HepG2 (cell line): ENCODE measurements around the gene MYADML2. TPM values are rescaled to one million over a fixed set of nuclear protein-coding genes. Genes with fewer than 3 reads are reported as not detected.

ENCODE experiments used
- GTF2F1 ChIP-seq: fragments of 150-350 bp; IDR thresholded peaks from 2 replicates; pipeline ENCODE4 v1.6.1; 2014; ENCODE audit warnings: low read length
- HNF4G ChIP-seq, 2 experiments: sonication (generic) in 1 of 2; formaldehyde crosslinking in 1 of 2; IDR thresholded peaks; 2 replicates each; pipeline versions ENCODE4 v1.4.0 to v1.6.1; 2011 to 2020; ENCODE audit warnings: borderline replicate concordance in 2 of 2, low read depth in 2 of 2, mild to moderate bottlenecking in 2 of 2, low read length in 1 of 2, missing genetic modification reagents in 1 of 2, moderate library complexity in 1 of 2
- KDM2A ChIP-seq: sonication (generic); formaldehyde crosslinking; IDR thresholded peaks from 2 replicates; pipeline ENCODE4 v1.4.0; 2020; ENCODE audit warnings: low read depth, missing genetic modification reagents, borderline replicate concordance
- MEIS2 ChIP-seq: sonication (generic); formaldehyde crosslinking; IDR thresholded peaks from 2 replicates; pipeline ENCODE4 v1.9.0; 2021; ENCODE audit warnings: mild to moderate bottlenecking, missing genetic modification reagents
- MYNN ChIP-seq: sonication (generic); formaldehyde crosslinking; IDR thresholded peaks from 2 replicates; pipeline ENCODE4 v1.4.0; 2020; ENCODE audit warnings: mild to moderate bottlenecking, low read depth, missing genetic modification reagents
- SCMH1 ChIP-seq: sonication (generic); formaldehyde crosslinking; IDR thresholded peaks from 2 replicates; pipeline ENCODE4 v1.9.0; 2021; ENCODE audit warnings: missing genetic modification reagents, mild to moderate bottlenecking, borderline replicate concordance
- SNAI1 ChIP-seq: sonication (generic); formaldehyde crosslinking; IDR thresholded peaks from 2 replicates; pipeline ENCODE4 v1.5.0; 2020; ENCODE audit warnings: mild to moderate bottlenecking, missing genetic modification reagents, borderline replicate concordance
- SP5 ChIP-seq: IDR thresholded peaks from 2 replicates; pipeline ENCODE4 v1.6.1; 2016; ENCODE audit warnings: low read depth, borderline replicate concordance
- TMF1 ChIP-seq: sonication (generic); formaldehyde crosslinking; IDR thresholded peaks from 2 replicates; pipeline ENCODE4 v1.8.1; 2022; ENCODE audit warnings: low read depth, missing genetic modification reagents
- ZNF446 ChIP-seq: sonication (generic); formaldehyde crosslinking; IDR thresholded peaks from 2 replicates; pipeline ENCODE4 v1.5.0; 2020; ENCODE audit warnings: mild to moderate bottlenecking, missing genetic modification reagents
- ZNF746 ChIP-seq: sonication (generic); formaldehyde crosslinking; IDR thresholded peaks from 2 replicates; pipeline ENCODE4 v1.8.0; 2022; ENCODE audit warnings: mild to moderate bottlenecking, missing genetic modification reagents
- ZSCAN31 ChIP-seq: sonication (generic); formaldehyde crosslinking; IDR thresholded peaks from 2 replicates; pipeline ENCODE4 v1.5.0; 2020; ENCODE audit warnings: low read depth, mild to moderate bottlenecking, missing genetic modification reagents
- polyA plus RNA-seq, 8 experiments: library from polyadenylated mRNA; depleted of rRNA in 3 of 8; stranded (reverse) in 7 of 8; unstranded in 1 of 8; fragments of >200 nt; fragmentation: Illumina TruSeq in 4 of 8; extraction: Trizol in 4 of 8; gene quantifications; 2 replicates each; pipeline versions ENCODE4 v1.2.1 to v1.2.3, GENCODE V29; 2011 to 2016; ENCODE audit warnings: low read depth in 4 of 8, missing spikeins in 1 of 8, mixed read lengths in 1 of 8; ENCODE audit not compliant: insufficient read depth in 1 of 8
- total RNA-seq, 5 experiments: library from RNA; depleted of rRNA; stranded (reverse); fragments of >200 nt; fragmentation: Illumina TruSeq; extraction: Trizol; gene quantifications; 2 replicates each; pipeline ENCODE4 v1.2.3, GENCODE V29; 2016; ENCODE audit warnings: low read depth in 1 of 5
- TF ChIP-seq, protein P1 (sequence below), 2 experiments: sonication (generic) in 1 of 2; formaldehyde crosslinking in 1 of 2; IDR thresholded peaks; 2 replicates each; pipeline versions ENCODE4 v1.4.0 to v1.6.1; 2016 to 2020; ENCODE audit warnings: borderline replicate concordance in 1 of 2, low read depth in 1 of 2, mild to moderate bottlenecking in 1 of 2, missing genetic modification reagents in 1 of 2
- TF ChIP-seq, protein P2 (sequence below): sonication (generic); formaldehyde crosslinking; IDR thresholded peaks from 2 replicates; pipeline ENCODE4 v1.4.0; 2020; ENCODE audit warnings: mild to moderate bottlenecking, missing genetic modification reagents, borderline replicate concordance
- TF ChIP-seq, protein P3 (sequence below): sonication (generic); formaldehyde crosslinking; IDR thresholded peaks from 2 replicates; pipeline ENCODE4 v1.4.0; 2020; ENCODE audit warnings: missing genetic modification reagents

Gene MYADML2
- total and polyA plus RNA-seq, 2 of the 13 experiments (the other 11 are each of a cell fraction or from before 2014, with no cell fraction given), result not detected

DNA sequence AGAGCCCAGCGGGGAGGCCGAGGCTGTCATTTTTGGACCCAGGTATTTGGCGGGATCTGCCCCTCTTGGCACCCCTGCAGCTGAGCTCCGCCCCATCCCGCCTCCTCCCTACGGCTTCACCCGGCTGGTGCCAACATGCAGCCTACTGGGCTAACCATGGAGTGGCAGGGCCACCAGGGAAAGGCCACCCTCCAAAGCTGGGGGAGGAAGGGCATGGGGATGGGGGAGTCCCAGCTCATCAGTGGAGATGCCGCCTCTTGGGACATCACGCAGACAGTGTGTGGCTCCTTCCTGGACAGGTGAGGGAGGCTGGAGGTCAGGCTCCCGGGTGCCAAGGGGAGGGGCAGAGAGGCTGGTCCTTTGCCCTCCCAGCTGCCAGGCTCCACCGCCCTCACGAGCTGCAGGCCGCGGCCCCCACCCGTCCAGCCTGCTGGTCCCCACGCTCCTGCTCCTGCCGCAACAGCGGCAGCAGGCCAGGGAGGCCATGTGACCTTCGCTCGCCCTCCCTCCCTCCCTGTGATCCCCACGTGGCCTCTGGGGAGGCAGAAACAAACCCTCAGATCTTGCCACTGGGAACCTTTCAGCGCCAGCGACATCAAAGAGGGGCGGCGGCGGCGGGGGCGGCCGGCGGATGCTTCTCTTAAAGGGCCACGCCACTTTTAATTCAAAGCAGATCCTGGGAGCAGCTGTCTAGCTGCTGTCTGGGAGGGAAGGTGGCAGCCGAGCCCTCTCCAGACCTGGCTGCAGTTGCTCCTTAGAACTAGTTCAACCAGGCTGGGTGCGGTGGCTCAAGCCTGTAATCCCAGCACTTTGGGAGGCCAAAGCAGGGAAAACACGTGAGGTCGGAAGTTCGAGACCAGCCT, 20.7 kb upstream of the MYADML2 start (continued):
- TF ChIP-seq, protein P1, sequence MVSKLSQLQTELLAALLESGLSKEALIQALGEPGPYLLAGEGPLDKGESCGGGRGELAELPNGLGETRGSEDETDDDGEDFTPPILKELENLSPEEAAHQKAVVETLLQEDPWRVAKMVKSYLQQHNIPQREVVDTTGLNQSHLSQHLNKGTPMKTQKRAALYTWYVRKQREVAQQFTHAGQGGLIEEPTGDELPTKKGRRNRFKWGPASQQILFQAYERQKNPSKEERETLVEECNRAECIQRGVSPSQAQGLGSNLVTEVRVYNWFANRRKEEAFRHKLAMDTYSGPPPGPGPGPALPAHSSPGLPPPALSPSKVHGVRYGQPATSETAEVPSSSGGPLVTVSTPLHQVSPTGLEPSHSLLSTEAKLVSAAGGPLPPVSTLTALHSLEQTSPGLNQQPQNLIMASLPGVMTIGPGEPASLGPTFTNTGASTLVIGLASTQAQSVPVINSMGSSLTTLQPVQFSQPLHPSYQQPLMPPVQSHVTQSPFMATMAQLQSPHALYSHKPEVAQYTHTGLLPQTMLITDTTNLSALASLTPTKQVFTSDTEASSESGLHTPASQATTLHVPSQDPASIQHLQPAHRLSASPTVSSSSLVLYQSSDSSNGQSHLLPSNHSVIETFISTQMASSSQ (IDR thresholded peaks at IDR 0.05; ENCODE audit: low read depth), result peak; percentile 61
- TF ChIP-seq, protein P1 (CRISPR knock-in tag; IDR thresholded peaks at IDR 0.05; ENCODE audit: borderline replicate concordance), result peak; percentile 89
- TF ChIP-seq, protein P2, sequence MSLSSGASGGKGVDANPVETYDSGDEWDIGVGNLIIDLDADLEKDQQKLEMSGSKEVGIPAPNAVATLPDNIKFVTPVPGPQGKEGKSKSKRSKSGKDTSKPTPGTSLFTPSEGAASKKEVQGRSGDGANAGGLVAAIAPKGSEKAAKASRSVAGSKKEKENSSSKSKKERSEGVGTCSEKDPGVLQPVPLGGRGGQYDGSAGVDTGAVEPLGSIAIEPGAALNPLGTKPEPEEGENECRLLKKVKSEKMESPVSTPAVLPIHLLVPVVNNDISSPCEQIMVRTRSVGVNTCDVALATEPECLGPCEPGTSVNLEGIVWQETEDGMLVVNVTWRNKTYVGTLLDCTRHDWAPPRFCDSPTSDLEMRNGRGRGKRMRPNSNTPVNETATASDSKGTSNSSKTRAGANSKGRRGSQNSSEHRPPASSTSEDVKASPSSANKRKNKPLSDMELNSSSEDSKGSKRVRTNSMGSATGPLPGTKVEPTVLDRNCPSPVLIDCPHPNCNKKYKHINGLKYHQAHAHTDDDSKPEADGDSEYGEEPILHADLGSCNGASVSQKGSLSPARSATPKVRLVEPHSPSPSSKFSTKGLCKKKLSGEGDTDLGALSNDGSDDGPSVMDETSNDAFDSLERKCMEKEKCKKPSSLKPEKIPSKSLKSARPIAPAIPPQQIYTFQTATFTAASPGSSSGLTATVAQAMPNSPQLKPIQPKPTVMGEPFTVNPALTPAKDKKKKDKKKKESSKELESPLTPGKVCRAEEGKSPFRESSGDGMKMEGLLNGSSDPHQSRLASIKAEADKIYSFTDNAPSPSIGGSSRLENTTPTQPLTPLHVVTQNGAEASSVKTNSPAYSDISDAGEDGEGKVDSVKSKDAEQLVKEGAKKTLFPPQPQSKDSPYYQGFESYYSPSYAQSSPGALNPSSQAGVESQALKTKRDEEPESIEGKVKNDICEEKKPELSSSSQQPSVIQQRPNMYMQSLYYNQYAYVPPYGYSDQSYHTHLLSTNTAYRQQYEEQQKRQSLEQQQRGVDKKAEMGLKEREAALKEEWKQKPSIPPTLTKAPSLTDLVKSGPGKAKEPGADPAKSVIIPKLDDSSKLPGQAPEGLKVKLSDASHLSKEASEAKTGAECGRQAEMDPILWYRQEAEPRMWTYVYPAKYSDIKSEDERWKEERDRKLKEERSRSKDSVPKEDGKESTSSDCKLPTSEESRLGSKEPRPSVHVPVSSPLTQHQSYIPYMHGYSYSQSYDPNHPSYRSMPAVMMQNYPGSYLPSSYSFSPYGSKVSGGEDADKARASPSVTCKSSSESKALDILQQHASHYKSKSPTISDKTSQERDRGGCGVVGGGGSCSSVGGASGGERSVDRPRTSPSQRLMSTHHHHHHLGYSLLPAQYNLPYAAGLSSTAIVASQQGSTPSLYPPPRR (CRISPR knock-in tag), result peak; percentile 93
- peak; percentile 96 for TF ChIP-seq KDM2A (CRISPR knock-in tag)
- peak; percentile 91 for TF ChIP-seq MEIS2
- TF ChIP-seq, protein P3, sequence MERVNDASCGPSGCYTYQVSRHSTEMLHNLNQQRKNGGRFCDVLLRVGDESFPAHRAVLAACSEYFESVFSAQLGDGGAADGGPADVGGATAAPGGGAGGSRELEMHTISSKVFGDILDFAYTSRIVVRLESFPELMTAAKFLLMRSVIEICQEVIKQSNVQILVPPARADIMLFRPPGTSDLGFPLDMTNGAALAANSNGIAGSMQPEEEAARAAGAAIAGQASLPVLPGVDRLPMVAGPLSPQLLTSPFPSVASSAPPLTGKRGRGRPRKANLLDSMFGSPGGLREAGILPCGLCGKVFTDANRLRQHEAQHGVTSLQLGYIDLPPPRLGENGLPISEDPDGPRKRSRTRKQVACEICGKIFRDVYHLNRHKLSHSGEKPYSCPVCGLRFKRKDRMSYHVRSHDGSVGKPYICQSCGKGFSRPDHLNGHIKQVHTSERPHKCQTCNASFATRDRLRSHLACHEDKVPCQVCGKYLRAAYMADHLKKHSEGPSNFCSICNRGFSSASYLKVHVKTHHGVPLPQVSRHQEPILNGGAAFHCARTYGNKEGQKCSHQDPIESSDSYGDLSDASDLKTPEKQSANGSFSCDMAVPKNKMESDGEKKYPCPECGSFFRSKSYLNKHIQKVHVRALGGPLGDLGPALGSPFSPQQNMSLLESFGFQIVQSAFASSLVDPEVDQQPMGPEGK, result peak; percentile 99
- peak; percentile 99 for TF ChIP-seq ZNF746
- peak; percentile 58 for TF ChIP-seq HNF4G (IDR thresholded peaks at IDR 0.05; ENCODE audit: borderline replicate concordance, low read depth, low read length)
- TF ChIP-seq HNF4G (CRISPR knock-in tag; IDR thresholded peaks at IDR 0.05; ENCODE audit: borderline replicate concordance, low read depth), result 0 out of 2 replicates have a peak, but pooled peaks have one; percentile 48
- peak; percentile 95 for TF ChIP-seq ZSCAN31 (CRISPR knock-in tag)
- no peak for TF ChIP-seq GTF2F1
- no peak for TF ChIP-seq SNAI1 (CRISPR knock-in tag)
- TF ChIP-seq SP5 (CRISPR knock-in tag), result peak; percentile 98
- TF ChIP-seq TMF1 (CRISPR knock-in tag), result peak; percentile 52; the same call in 1 of the 2 replicates
- TF ChIP-seq ZNF446 (CRISPR knock-in tag), result no peak
- no peak for TF ChIP-seq SCMH1 (CRISPR knock-in tag)
- TF ChIP-seq MYNN (CRISPR knock-in tag), result no peak
